ENCODE results near the gene SRPK1. TPM values are rescaled to one million over a fixed set of nuclear protein-coding genes. Genes with fewer than 3 reads are reported as not detected.

SRPK1 gene
- total RNA-seq, 3 donors from 2014 or later, result 91.3 to 97.8 (median 92.2) TPM

- H3K4me3 Mint-ChIP-seq, result no peak overlapping the region
- peaks cover 4% of the 10 kb centered on the region for H3K9me3 Mint-ChIP-seq
- ATAC-seq (no peak), DNase-seq (no peak)
- H3K36me3 Mint-ChIP-seq (ENCODE audit: insufficient read depth), result peaks cover 55% of the 10 kb centered on the region
- no peaks in the 10 kb centered on the region for H3K27me3 Mint-ChIP-seq (ENCODE audit: low read depth)
- H3K4me1 Mint-ChIP-seq (ENCODE audit: low read depth), result no peaks in the 10 kb centered on the region
These were observed 70.7 kb downstream of the SRPK1 start for GRCh38 chr6:35850208-35850607.

GRCh38 chr6:35844290-35844689 is 76.6 kb downstream of the SRPK1 start:
- H3K4me1 Mint-ChIP-seq (ENCODE audit: low read depth), result no peaks in the 10 kb centered on the region
- H3K36me3 Mint-ChIP-seq (ENCODE audit: insufficient read depth), result peaks cover 41% of the 10 kb centered on the region
- DNase-seq, result no peak
- peaks cover 4% of the 10 kb centered on the region for H3K9me3 Mint-ChIP-seq
- ATAC-seq, result no peak
- H3K4me3 Mint-ChIP-seq, result no peak overlapping the region
- H3K27me3 Mint-ChIP-seq (ENCODE audit: low read depth), result no peaks in the 10 kb centered on the region

- Mint-ChIP-seq H3K4me3 (no peak overlapping the region), H3K9me3 (no peaks in the 10 kb centered on the region), H3K27me3 (ENCODE audit: low read depth) (no peaks in the 10 kb centered on the region), H3K36me3 (ENCODE audit: insufficient read depth) (peaks cover 37% of the 10 kb centered on the region), H3K4me1 (ENCODE audit: low read depth) (no peaks in the 10 kb centered on the region)
- DNase-seq (no peak), ATAC-seq (no peak)
These were observed 78.5 kb downstream of the SRPK1 start for GRCh38 chr6:35842381-35842780.

- no peak for ATAC-seq
- H3K36me3 Mint-ChIP-seq (ENCODE audit: insufficient read depth), result peaks cover 39% of the 10 kb centered on the region
- H3K9me3 Mint-ChIP-seq, result no peaks in the 10 kb centered on the region
- no peak for DNase-seq
- no peaks in the 10 kb centered on the region for H3K27me3 Mint-ChIP-seq (ENCODE audit: low read depth)
- H3K4me3 Mint-ChIP-seq, result no peak overlapping the region
- H3K4me1 Mint-ChIP-seq (ENCODE audit: low read depth), result no peaks in the 10 kb centered on the region
These were observed 81.9 kb downstream of the SRPK1 start for GRCh38 chr6:35839019-35839418.

GRCh38 chr6:35833536-35833935 is 87.4 kb downstream of the SRPK1 start:
- no peaks in the 10 kb centered on the region for H3K4me1 Mint-ChIP-seq (ENCODE audit: low read depth)
- H3K27me3 Mint-ChIP-seq (ENCODE audit: low read depth), result no peaks in the 10 kb centered on the region

GRCh38 chr6:35831257-35832007 is 89.5 kb downstream of the SRPK1 start:
- no peak overlapping the region for H3K4me3 Mint-ChIP-seq
- ATAC-seq, result no peak
- H3K36me3 Mint-ChIP-seq (ENCODE audit: insufficient read depth), result peaks cover 26% of the 10 kb centered on the region
- no peaks in the 10 kb centered on the region for H3K4me1 Mint-ChIP-seq (ENCODE audit: low read depth)
- H3K27me3 Mint-ChIP-seq (ENCODE audit: low read depth), result no peaks in the 10 kb centered on the region
- H3K9me3 Mint-ChIP-seq, result no peaks in the 10 kb centered on the region
- no peak for DNase-seq

More at GRCh38 chr6:35833536-35833935, 87.4 kb downstream of the SRPK1 start:
- ATAC-seq, result no peak
- Mint-ChIP-seq H3K9me3 (no peaks in the 10 kb centered on the region), H3K36me3 (ENCODE audit: insufficient read depth) (peaks cover 37% of the 10 kb centered on the region), H3K4me3 (no peak overlapping the region)
- no peak for DNase-seq

- DNase-seq (no peak), ATAC-seq (no peak)
- H3K9me3 Mint-ChIP-seq, result no peaks in the 10 kb centered on the region
- H3K4me1 Mint-ChIP-seq (ENCODE audit: low read depth), result no peaks in the 10 kb centered on the region
- H3K36me3 Mint-ChIP-seq (ENCODE audit: insufficient read depth), result peaks cover 14% of the 10 kb centered on the region
- no peak overlapping the region for H3K4me3 Mint-ChIP-seq
- H3K27me3 Mint-ChIP-seq (ENCODE audit: low read depth), result no peaks in the 10 kb centered on the region
These were observed 91.6 kb downstream of the SRPK1 start for GRCh38 chr6:35829306-35829705.

- no peak for ATAC-seq
- H3K36me3 Mint-ChIP-seq (ENCODE audit: insufficient read depth), result no peaks in the 10 kb centered on the region
- H3K4me1 Mint-ChIP-seq (ENCODE audit: low read depth), result no peaks in the 10 kb centered on the region
- no peak overlapping the region for H3K4me3 Mint-ChIP-seq
- no peaks in the 10 kb centered on the region for H3K9me3 Mint-ChIP-seq
- DNase-seq, result no peak
- H3K27me3 Mint-ChIP-seq (ENCODE audit: low read depth), result peaks cover 2% of the 10 kb centered on the region
These were observed 96.2 kb downstream of the SRPK1 start for GRCh38 chr6:35824552-35825192.

- ATAC-seq, result no peak
- H3K9me3 Mint-ChIP-seq, result no peaks in the 10 kb centered on the region
- H3K4me1 Mint-ChIP-seq (ENCODE audit: low read depth), result no peaks in the 10 kb centered on the region
- no peaks in the 10 kb centered on the region for H3K36me3 Mint-ChIP-seq (ENCODE audit: insufficient read depth)
- peaks cover 6% of the 10 kb centered on the region for H3K27me3 Mint-ChIP-seq (ENCODE audit: low read depth)
- H3K4me3 Mint-ChIP-seq, result no peak overlapping the region
- DNase-seq, result no peak
These were observed 97.3 kb downstream of the SRPK1 start for GRCh38 chr6:35823601-35824000.

- no peak overlapping the region for H3K4me3 Mint-ChIP-seq
- peaks cover 4% of the 10 kb centered on the region for H3K36me3 Mint-ChIP-seq (ENCODE audit: insufficient read depth)
- peaks cover 3% of the 10 kb centered on the region for H3K9me3 Mint-ChIP-seq
- H3K27me3 Mint-ChIP-seq (ENCODE audit: low read depth), result peaks cover 9% of the 10 kb centered on the region
- ATAC-seq, result no peak
- H3K4me1 Mint-ChIP-seq (ENCODE audit: low read depth), result no peaks in the 10 kb centered on the region
- no peak for DNase-seq
These were observed 103.4 kb downstream of the SRPK1 start for GRCh38 chr6:35817515-35817914.

- peaks cover 19% of the 10 kb centered on the region for H3K27me3 Mint-ChIP-seq (ENCODE audit: low read depth)
- H3K9me3 Mint-ChIP-seq, result no peaks in the 10 kb centered on the region
- no peak for ATAC-seq
- H3K4me3 Mint-ChIP-seq, result no peak overlapping the region
- H3K36me3 Mint-ChIP-seq (ENCODE audit: insufficient read depth), result peaks cover 4% of the 10 kb centered on the region
- no peaks in the 10 kb centered on the region for H3K4me1 Mint-ChIP-seq (ENCODE audit: low read depth)
- DNase-seq, result no peak
These were observed 109.3 kb downstream of the SRPK1 start for GRCh38 chr6:35811699-35811995.

GRCh38 chr6:35810971-35811698 is 109.8 kb downstream of the SRPK1 start:
- Mint-ChIP-seq H3K9me3 (no peaks in the 10 kb centered on the region), H3K36me3 (ENCODE audit: insufficient read depth) (peaks cover 4% of the 10 kb centered on the region), H3K27me3 (ENCODE audit: low read depth) (peaks cover 24% of the 10 kb centered on the region), H3K4me3 (no peak overlapping the region), H3K4me1 (ENCODE audit: low read depth) (no peaks in the 10 kb centered on the region)
- ATAC-seq, result peak in 1 of 2 donors; percentile 35
- no peak for DNase-seq

GRCh38 chr6:35809809-35810208 is 111.1 kb downstream of the SRPK1 start:
- Mint-ChIP-seq H3K27me3 (ENCODE audit: low read depth) (peaks cover 33% of the 10 kb centered on the region), H3K4me3 (no peak overlapping the region), H3K4me1 (ENCODE audit: low read depth) (peaks cover 2% of the 10 kb centered on the region), H3K9me3 (no peaks in the 10 kb centered on the region), H3K36me3 (ENCODE audit: insufficient read depth) (no peaks in the 10 kb centered on the region)
- ATAC-seq, result no peak
- no peak for DNase-seq

- no peak overlapping the region for H3K4me3 Mint-ChIP-seq
- ATAC-seq, result no peak
- peaks cover 32% of the 10 kb centered on the region for H3K27me3 Mint-ChIP-seq (ENCODE audit: low read depth)
- H3K9me3 Mint-ChIP-seq, result no peaks in the 10 kb centered on the region
- H3K36me3 Mint-ChIP-seq (ENCODE audit: insufficient read depth), result no peaks in the 10 kb centered on the region
- peaks cover 3% of the 10 kb centered on the region for H3K4me1 Mint-ChIP-seq (ENCODE audit: low read depth)
- DNase-seq, result no peak
These were observed 112.2 kb downstream of the SRPK1 start for GRCh38 chr6:35808688-35809087.
